ENCODE results near the gene TMPRSS11E.
"Not testable (repeated sequence)": the region's sequence is repeated elsewhere in the genome, so short reads cannot be mapped to it uniquely, and the experiment has no call there.

The TMPRSS11E gene

DNA sequence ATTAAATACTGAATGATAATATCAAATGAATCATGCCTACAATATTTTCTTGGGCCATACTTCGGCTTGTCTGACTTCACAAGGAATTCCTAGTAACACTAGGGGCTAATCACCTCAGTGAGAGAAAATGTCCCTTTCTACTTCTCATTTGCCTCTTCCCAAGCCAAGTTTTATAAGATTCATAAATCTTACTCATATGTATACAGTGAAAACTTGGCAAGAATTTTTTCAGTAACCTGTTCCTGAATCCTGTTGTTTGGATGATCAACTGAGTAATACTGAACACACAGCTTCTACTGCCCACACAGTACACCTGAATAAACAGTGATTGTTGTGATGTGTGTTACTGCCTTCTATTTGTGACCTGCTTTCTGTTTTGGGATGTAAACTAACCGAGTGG is 16.5 kb downstream of the TMPRSS11E start:
- no peak for DNase-seq

DNA sequence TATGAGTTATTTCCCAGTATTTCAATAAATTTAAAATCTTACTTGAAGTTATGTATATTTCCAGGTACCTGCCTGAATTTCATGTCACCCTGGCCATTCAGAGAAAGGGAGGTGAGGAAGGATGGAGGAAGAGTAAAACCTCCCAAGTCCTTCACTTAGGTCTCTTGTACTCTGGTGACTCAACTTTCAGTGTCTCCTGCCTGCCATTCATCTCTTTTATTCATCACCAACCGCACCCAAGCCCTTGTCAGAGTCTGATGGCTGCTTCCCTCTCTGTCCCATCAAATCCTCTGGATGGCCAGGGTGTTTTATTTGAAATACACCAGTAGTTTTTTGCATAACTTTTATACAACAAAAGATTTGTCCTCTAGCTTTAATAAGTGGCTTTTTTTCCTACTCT is 17.8 kb downstream of the TMPRSS11E start:
- no peak for DNase-seq

DNA sequence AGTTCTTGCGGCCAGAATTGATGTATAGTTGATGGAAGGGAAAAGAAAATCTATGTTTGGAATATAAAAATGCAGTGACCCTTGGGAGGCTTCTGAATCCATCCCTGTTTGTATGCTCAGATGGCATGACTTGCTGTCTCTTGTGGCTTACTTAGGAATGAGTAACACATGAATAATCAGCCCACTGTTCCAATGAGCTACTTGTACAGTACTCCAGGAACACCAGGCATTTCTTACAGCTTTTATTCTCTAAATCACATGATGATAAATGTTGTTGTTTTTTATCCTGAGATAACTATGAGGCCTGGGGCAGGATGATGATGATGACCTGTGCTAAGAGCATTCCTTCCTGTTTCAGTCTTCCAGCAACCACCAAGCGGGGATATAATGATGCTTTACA is 18.9 kb downstream of the TMPRSS11E start:
- DNase-seq, result no peak

GRCh38 chr4:68466751-68467150 is 19.5 kb downstream of the TMPRSS11E start:
- DNase-seq, result no peak

DNA sequence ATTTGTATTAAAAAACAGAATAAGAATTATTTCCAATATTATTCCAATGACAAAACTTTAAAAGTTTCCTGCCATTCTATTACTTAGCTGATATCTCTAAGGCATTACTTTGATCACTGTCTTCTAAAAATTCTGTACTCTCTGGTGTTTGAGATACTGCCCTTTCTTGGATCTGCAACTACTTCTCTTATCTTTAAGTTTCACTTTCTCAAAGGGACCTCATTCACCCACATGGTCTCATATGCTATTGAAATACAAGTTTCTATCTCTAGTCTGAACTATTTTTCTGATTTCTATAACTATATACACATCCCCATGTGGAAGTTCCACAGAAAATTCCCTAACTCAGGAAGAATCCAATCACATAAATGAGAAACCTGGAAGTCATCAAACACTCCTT is 22.2 kb downstream of the TMPRSS11E start:
- DNase-seq, result no peak

- DNase-seq, result no peak
Observed at GRCh38 chr4:68476191-68476590, 28.9 kb downstream of the TMPRSS11E start.

- no peak for DNase-seq
Observed at GRCh38 chr4:68489338-68489737, 42.1 kb downstream of the TMPRSS11E start.

DNA sequence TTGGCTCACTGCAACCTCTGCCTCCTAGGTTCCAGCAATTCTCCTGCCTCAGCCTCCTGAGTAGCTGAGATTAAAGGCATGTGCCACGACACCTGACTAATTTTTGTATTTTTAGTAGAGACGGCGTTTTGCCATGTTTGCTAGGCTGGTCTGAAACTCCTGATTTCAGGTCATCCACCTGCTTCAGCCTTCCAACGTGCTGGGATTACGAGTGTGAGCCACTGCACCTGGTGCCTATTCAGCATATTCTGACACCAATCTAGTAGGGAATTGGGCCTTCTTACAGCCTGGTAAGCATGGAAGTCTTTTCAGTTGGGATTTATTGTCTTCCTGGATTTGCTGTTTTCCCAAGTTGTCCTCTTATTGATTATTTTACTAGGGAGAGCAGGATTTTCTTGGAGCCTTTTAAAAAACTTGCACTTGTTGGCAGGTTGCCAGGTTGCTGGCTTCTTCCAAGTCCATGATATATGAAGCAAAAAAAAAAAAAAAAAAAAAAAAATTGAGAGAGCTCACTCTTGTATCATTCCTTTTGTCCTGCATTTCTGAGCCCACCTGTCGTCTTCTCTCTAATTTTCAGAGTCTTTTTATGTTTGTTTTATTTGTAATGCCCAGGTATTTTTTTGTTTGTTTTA is 43.7 kb downstream of the TMPRSS11E start:
- no peak for DNase-seq

GRCh38 chr4:68494688-68495087 is 47.4 kb downstream of the TMPRSS11E start:
- DNase-seq, result no peak

DNA sequence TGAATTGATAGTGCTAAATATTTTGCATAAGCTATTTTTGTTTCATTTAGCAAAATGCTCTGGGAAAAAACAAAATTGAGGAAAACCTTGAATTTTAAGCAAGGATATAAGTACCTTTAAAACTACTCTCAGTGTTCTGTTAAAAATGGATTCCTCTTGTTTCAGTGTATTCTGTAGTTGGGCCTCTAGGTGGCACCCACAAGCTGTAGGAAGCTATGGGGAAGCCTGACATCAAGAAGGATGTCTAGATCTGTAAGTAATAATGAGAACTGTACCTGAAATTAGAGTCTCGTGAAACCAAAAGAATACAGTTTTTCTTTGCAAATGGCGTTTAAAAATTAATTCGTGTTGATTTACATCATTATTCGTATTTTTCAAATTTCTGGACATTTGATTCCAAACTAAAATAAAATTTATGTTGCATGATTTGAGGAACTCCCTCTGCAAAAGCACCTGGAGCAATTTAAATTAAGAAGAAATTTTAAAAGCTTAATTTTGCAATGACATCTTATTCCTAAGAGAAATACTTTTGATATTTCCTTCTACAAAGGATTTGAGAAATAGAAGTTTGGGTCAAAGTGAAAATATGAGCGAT is 51.2 kb downstream of the TMPRSS11E start:
- peak; percentile 62 for DNase-seq

- DNase-seq, result no peak
Observed at GRCh38 chr4:68499021-68499420, 51.8 kb downstream of the TMPRSS11E start.

- DNase-seq, result not testable (repeated sequence)
Observed at GRCh38 chr4:68503462-68503861, 56.2 kb downstream of the TMPRSS11E start.

DNA sequence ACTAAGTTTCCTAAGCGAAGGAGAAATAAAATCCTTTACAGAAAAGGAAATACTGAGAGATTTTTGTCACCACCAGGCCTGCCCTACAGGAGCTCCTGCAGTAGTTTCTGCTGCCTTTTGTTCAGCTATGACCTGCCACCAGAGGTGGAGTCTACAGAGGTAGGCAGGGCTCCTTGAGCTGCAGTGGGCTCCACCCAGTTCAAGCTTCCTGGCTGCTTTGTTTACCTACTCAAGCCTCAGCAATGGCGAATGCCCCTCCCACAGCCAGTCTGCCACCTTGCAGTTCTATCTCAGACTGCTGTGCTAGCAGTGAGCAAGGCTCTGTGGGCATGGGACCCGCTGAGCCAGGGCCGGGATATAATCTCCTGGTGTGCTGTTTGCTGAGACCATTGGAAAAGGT is 57.6 kb downstream of the TMPRSS11E start:
- not testable (repeated sequence) for DNase-seq

GRCh38 chr4:68505452-68505851 is 58.2 kb downstream of the TMPRSS11E start:
- DNase-seq, result not testable (repeated sequence)

DNA sequence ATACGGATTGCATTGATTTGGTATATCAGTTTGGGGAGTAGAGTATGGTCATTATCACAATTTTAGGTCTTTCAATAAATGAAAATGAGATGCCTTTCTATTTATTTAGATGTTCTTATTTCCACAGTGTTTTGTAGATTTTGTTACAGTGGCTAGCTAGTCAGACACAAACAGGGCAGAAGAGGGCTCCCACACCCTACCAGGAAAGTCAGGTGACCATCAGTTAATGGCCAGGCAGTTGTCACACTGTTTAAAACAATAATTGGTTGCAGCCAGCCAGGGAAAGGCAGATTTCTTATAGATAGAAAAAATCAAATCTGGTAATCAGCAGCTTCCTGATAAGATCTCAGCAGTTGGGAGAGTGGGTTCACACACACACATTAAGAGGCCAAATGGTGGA is 71.6 kb downstream of the TMPRSS11E start:
- no peak for DNase-seq

DNA sequence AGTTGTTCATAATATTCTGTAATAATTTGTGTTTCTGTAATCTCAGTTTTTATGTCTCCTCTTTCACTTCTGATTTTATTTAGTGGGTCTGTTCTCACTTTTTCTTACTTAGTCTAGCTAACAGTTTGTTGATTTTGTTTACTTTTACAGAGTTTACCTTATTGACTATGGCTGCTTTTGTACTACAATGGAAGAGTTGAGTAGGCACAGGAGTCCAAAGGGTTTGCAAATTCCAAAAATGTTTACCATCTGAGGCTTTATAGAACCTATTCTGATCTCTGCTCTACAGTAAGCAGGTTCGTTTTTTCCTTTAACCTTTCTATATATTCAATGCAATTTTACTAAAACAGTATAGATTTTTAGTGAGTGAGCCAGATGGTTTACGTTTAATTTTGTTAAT is 73.7 kb downstream of the TMPRSS11E start:
- DNase-seq, result no peak

DNA sequence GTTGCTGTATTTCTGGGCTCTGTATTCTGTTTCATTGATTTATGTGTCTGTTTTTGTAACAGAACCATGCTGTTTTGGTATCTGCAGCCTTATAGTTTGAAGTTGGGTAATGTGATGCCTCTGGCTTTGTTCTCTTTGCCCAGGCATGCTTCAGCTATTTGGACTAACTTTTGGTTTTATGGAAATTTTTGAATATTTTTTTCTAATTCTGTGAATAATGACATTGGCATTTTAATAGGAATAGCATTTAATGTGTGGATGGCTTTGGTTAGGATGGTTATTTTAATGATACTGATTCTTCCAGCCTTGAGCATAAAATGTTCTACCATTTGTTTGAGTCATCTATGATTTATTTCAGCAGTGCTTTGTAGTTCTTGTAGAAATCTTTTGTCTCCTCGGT is 75.0 kb downstream of the TMPRSS11E start:
- not testable (repeated sequence) for DNase-seq

- DNase-seq, result no peak
Observed at GRCh38 chr4:68535974-68536373, 88.7 kb downstream of the TMPRSS11E start.

DNA sequence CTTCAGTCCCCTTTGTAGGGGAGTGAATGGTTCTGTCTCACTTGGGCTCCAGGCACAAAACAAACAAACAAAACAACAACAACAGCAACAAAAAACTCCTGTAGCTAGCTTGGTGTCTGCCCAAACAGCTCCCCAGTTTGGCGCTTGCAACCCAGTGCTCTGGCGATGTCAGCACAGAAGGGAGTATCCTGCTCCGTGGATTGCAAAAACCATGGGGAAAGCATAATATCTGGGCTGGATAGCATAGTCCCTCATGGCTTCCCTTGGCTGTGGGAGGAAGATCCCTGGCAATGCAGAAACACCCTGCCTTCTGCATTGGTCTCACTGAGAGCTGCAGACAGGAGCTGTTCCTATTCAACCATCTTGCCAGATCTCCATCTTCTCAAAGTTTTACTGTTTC is 89.1 kb downstream of the TMPRSS11E start:
- no peak for DNase-seq

- not testable (repeated sequence) for DNase-seq
Observed at GRCh38 chr4:68542742-68543141, 95.5 kb downstream of the TMPRSS11E start.

Measured in stimulated activated CD8-positive, alpha-beta memory T cell treated with anti-CD3 and anti-CD28 coated beads, Interleukin-4, amount 100 ng/mL, for 48 hours (primary cell).